ENCODE data around the gene GFER. TPM values are rescaled to one million over a fixed set of nuclear protein-coding genes. Genes with fewer than 3 reads are reported as not detected.

The GFER gene
- total RNA-seq, 1 experiment from 2014 or later, result 26.2 TPM

GRCh38 chr16:1982013-1982433 lies 2.0 kb upstream of the GFER start:
- CTCF ChIA-PET, result interaction anchor here (0.7 kb wide), 1 partner anchor 9 kb away, joined by 3 read pairs; no protein-coding TSS in a partner anchor
- no peak overlapping the region for H3K4me3 ChIP-seq (ENCODE audit: low read depth, low read length, poor library complexity, severe bottlenecking)
- intact Hi-C loops (cut with micrococcal nuclease; ENCODE audit: unreplicated experiment), result no loop called here
- TF ChIP-seq EZH2 (IDR thresholded peaks at IDR 0.05; ENCODE audit: borderline replicate concordance, low read depth, low read length, poor library complexity, severe bottlenecking), result no peak
- TF ChIP-seq, protein P1, sequence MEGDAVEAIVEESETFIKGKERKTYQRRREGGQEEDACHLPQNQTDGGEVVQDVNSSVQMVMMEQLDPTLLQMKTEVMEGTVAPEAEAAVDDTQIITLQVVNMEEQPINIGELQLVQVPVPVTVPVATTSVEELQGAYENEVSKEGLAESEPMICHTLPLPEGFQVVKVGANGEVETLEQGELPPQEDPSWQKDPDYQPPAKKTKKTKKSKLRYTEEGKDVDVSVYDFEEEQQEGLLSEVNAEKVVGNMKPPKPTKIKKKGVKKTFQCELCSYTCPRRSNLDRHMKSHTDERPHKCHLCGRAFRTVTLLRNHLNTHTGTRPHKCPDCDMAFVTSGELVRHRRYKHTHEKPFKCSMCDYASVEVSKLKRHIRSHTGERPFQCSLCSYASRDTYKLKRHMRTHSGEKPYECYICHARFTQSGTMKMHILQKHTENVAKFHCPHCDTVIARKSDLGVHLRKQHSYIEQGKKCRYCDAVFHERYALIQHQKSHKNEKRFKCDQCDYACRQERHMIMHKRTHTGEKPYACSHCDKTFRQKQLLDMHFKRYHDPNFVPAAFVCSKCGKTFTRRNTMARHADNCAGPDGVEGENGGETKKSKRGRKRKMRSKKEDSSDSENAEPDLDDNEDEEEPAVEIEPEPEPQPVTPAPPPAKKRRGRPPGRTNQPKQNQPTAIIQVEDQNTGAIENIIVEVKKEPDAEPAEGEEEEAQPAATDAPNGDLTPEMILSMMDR (conservative IDR thresholded peaks at IDR 0.05; ENCODE audit: low read depth, low read length), result no peak
- POLR2A ChIA-PET (ENCODE audit: low non-redundant PET), result interaction anchor here (0.6 kb wide), 1 partner anchor 692 kb away, joined by 5 read pairs; no protein-coding TSS in a partner anchor
- peaks cover 22% of the 10 kb centered on the region for H3K36me3 ChIP-seq (ENCODE audit: insufficient read depth, low read length, poor library complexity, severe bottlenecking)
- no peak overlapping the region for H3K27ac ChIP-seq (ENCODE audit: low read depth, low read length, poor library complexity, severe bottlenecking)
- peaks cover 20% of the 10 kb centered on the region for H3K4me1 ChIP-seq (ENCODE audit: insufficient read depth, low read length, poor library complexity, severe bottlenecking)
- DNase-seq (ENCODE audit: low spot score), result no peak
- BruUV-seq (replicated peaks), result no TSS peak
- no peaks in the 10 kb centered on the region for H3K9me3 ChIP-seq (ENCODE audit: low read depth, low read length, poor library complexity, severe bottlenecking)
- H3K27me3 ChIP-seq (replicated peaks; ENCODE audit: insufficient read depth, low read depth, low read length, poor library complexity), result no peaks in the 10 kb centered on the region

DNA sequence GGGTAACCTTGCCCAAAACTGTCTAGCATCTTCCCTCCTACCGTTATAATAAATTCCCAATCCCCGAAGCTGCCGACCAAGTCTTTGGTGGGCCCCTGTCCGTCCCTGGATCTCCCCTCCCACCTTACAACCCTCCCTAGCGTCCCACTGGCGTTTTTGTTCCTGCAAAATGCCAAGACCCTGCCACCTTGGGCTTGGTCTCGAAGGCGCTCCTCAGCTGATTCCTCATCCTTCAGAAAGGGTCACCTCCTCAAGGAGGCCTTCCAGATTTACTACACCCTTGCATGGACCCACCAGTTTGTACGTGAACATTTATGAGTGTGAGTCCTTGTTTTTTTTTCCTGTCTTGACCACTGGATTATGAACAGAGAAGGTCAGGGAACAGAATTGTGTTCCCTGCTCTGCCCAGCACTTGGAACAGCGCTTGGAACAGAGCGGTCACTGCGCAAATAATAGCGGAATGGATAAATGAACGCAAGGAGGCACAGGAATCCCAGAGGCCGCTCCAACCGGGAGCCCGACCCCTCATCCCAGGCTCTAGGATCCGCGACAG lies 926 bp upstream of the GFER start:
- no TSS peak for BruUV-seq (replicated peaks)
- no peak for DNase-seq (ENCODE audit: low spot score)
- POLR2A ChIA-PET (ENCODE audit: low non-redundant PET), result interaction anchor here (0.6 to 0.7 kb wide), 2 partner anchors 485 to 812 kb away, joined by 3 to 13 read pairs; no protein-coding TSS in a partner anchor
- CTCF ChIA-PET, result interaction anchor here (0.6 to 0.7 kb wide), 2 partner anchors 158 to 913 kb away, joined by 3 to 8 read pairs; no protein-coding TSS in a partner anchor
- Histone ChIP-seq H3K36me3 (ENCODE audit: insufficient read depth, low read length, poor library complexity, severe bottlenecking) (peaks cover 12% of the 10 kb centered on the region), H3K9me3 (ENCODE audit: low read depth, low read length, poor library complexity, severe bottlenecking) (no peaks in the 10 kb centered on the region), H3K4me1 (ENCODE audit: insufficient read depth, low read length, poor library complexity, severe bottlenecking) (peaks cover 20% of the 10 kb centered on the region), H3K4me3 (ENCODE audit: low read depth, low read length, poor library complexity, severe bottlenecking) (peak overlapping the region; percentile 81), H3K27me3 (replicated peaks; ENCODE audit: insufficient read depth, low read depth, low read length, poor library complexity) (no peaks in the 10 kb centered on the region), H3K27ac (ENCODE audit: low read depth, low read length, poor library complexity, severe bottlenecking) (no peak overlapping the region)
- intact Hi-C loops (cut with micrococcal nuclease; ENCODE audit: unreplicated experiment), result no loop called here
- TF ChIP-seq, protein P1 (conservative IDR thresholded peaks at IDR 0.05; ENCODE audit: low read depth, low read length), result no peak
- no peak for TF ChIP-seq EZH2 (IDR thresholded peaks at IDR 0.05; ENCODE audit: borderline replicate concordance, low read depth, low read length, poor library complexity, severe bottlenecking)

DNA sequence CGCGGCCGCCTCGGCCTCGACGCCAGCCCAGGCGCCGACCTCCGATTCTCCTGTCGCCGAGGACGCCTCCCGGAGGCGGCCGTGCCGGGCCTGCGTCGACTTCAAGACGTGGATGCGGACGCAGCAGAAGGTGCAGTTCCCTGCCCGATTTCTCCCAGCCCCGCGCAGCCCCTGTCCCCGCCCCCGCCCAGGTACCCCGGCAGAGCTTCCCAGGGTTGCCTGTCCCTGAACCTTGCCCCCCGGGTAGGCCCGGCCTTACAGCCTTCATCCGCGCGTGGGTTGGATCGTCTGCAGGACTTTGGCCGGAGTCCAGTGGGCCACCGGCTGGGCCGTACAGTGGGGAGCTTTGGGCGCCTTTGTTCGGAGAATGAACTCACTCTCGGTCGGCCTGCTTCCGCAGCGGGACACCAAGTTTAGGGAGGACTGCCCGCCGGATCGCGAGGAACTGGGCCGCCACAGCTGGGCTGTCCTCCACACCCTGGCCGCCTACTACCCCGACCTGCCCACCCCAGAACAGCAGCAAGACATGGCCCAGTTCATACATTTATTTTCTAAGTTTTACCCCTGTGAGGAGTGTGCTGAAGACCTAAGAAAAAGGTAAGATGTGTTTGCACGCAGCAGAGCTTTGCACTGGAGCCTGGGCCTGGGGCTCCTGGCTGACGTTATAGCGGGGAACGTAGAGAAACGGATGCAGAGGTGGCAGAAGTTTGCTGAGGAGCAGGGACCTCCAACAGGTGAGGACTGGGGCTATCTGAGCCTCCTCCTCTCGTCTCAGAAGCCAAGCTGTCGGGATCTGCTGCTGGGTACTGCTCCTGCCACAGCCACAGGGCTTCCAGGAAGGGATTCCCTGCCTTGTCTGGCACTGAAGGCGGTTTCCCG lies 593 bp downstream of the GFER start:
- Histone ChIP-seq H3K27me3 (replicated peaks; ENCODE audit: insufficient read depth, low read depth, low read length, poor library complexity) (peaks cover 8% of the 10 kb centered on the region), H3K36me3 (ENCODE audit: insufficient read depth, low read length, poor library complexity, severe bottlenecking) (peaks cover 7% of the 10 kb centered on the region), H3K4me3 (ENCODE audit: low read depth, low read length, poor library complexity, severe bottlenecking) (peak overlapping the region; percentile 81), H3K27ac (ENCODE audit: low read depth, low read length, poor library complexity, severe bottlenecking) (peak overlapping the region; percentile 70), H3K4me1 (ENCODE audit: insufficient read depth, low read length, poor library complexity, severe bottlenecking) (peaks cover 20% of the 10 kb centered on the region), H3K9me3 (ENCODE audit: low read depth, low read length, poor library complexity, severe bottlenecking) (no peaks in the 10 kb centered on the region)
- POLR2A ChIA-PET (ENCODE audit: low non-redundant PET), result interaction anchor here (0.5 kb wide), 1 partner anchor 20 kb away, joined by 9 read pairs; the partner anchor contains the start of gene RPS2
- no peak for TF ChIP-seq EZH2 (IDR thresholded peaks at IDR 0.05; ENCODE audit: borderline replicate concordance, low read depth, low read length, poor library complexity, severe bottlenecking)
- TF ChIP-seq, protein P1 (conservative IDR thresholded peaks at IDR 0.05; ENCODE audit: low read depth, low read length), result no peak
- intact Hi-C loops (cut with micrococcal nuclease; ENCODE audit: unreplicated experiment), result no loop called here
- DNase-seq (ENCODE audit: low spot score), result no peak
- CTCF ChIA-PET, result interaction anchor here (0.9 kb wide), 1 partner anchor 156 kb away, joined by 4 read pairs; no protein-coding TSS in a partner anchor
- TSS peak; percentile 39 for BruUV-seq (replicated peaks)
